ENCODE data around the gene SBF2.
"Not testable (repeated sequence)": the region's sequence is repeated elsewhere in the genome, so short reads cannot be mapped to it uniquely, and the experiment has no call there.

Gene SBF2

DNA sequence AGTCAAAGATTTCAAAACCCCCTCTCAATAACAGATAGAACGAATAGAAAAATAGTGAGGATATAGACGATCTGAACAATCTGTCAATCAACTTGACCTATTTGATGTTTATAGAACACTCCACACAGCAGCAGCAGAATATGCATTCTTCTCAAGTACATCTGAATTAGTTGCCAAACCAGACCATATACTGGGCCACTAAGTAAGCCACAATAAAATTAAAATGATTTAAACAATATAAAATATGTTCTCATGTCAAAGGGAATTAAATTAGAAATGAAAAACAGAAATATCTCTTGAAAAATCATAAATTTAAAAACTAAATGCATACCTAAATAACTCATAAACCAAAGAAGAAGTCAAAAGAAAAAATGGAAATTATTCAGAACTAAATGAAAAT is 229.2 kb downstream of the SBF2 start:
- DNase-seq (ENCODE audit: low spot score) = no peak

- no peak for DNase-seq (ENCODE audit: low spot score)
Measured at GRCh38 chr11:10058356-10058755, 235.7 kb downstream of the SBF2 start.

DNA sequence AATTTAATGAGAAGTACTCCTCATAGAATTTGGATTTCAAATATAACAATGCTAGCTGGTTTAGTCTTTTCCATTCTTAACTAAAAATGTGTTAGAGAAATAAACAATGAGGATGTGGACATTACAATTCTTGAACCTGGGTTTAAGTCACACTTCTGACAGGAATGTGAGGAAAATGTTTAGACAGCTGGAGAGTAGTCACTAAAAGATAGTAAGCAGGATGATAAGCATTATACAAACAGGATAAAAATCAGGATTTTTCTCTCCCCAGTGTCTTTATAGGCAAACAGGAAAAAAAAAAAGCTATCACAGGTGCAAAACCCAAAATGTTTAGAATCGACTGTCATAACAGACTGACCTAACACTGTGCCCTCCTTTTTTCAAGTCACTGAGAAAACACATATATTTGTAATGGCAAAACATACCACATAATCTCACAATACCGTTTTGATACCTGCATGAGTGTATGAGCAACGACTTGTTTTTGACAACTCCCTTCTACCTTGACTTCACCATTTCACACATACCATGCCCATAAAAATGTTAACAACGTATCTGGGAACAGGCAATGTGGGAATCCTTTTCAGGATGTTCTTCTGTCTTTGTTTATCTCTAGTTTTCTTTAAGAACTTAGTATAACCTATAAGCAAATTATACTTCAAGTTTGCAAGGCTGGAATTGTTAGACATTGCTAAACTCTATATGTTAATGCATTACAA is 242.0 kb downstream of the SBF2 start:
- no peak for DNase-seq (ENCODE audit: low spot score)

GRCh38 chr11:10050561-10050960 is 243.5 kb downstream of the SBF2 start:
- no peak for DNase-seq (ENCODE audit: low spot score)

DNA sequence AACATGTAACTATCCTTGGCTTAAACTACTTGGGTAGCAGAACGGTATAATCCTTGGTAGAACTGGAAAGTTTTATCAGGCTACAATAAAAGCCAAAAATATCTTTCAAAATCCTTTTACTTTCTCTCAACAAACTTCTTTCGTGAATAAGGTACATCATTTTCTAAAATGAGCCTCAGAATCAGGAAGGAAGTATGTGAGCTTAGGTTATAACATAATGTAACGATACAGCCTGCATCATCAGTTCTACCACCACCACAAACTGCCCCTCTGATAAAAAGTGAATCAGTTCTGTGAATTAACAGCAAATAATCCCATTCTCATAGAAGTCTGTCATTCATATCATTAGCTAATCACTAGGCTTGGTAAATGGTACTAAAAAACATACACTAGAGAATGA is 244.3 kb downstream of the SBF2 start:
- DNase-seq (ENCODE audit: low spot score) = no peak

DNA sequence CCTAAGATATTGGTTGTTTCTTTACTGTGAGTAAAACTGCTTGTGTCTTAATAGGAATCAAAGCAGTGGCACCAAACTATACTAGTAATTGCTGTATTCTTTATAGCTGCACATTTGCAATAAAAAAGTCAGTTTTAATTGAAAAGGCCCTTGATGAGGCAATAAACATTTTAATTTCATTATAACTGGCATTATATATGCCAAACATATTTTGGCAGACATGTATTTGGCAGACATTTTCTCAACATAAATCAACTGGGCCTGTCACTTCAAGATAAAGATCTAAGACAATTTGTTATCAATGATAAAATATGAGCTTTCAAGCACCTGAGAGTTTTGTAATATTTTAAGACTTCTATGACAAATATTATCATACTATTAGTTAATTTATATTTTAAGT is 245.7 kb downstream of the SBF2 start:
- no peak for DNase-seq (ENCODE audit: low spot score)

DNA sequence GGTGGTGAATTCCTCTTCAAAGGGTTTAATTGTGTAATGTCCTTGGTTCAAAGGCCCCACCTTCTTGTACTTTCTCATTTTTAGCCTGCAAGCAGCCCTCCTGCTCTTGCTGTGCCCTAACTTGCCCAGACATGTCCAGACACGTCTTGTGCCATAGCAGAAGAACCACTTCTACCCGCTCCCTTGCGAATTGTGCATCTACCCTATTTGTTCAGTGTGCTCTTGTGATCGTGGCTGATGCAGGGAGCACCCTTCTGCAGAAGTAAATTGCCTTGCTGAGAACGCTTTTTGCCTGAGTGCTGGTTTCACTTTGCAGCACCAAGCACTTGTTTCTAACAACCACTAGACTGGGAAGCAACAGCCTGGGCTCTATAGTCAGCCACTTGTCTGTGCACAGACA is 249.4 kb downstream of the SBF2 start:
- DNase-seq (ENCODE audit: low spot score) = no peak

- no peak for DNase-seq (ENCODE audit: low spot score)
Measured at GRCh38 chr11:10042699-10043098, 251.3 kb downstream of the SBF2 start.

DNA sequence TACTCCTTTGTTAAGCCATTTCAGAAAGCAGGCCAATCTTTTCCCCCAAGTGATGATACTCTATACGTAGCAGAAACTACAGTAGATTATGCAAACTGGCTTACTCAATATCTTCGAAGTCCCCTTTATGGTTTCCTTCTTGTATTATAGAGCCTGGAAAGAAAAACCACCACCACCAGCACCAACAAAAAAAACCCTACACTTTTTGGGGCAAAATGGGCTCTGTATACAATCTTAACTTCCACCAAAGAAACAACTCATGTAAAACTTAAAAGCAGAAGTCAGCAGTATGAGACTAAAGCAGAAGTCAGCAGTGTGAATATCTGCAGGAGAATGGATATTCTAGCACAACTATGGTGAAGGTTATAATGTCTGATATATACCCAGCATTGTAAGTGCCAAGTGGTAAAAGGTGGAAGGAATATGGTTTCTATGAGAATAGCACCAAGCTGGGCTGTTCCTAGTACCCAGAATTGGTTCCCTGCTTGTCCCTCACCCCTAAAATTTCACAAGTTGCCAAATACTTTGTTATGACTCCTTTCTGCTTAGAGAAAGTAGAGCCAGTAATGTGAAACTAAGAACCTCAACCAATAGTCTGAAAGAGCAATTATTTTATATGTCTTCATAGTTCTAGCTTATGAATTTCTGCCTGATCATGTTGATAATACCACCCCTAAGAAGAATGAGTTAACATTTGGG is 252.1 kb downstream of the SBF2 start:
- no peak for DNase-seq (ENCODE audit: low spot score)

DNA sequence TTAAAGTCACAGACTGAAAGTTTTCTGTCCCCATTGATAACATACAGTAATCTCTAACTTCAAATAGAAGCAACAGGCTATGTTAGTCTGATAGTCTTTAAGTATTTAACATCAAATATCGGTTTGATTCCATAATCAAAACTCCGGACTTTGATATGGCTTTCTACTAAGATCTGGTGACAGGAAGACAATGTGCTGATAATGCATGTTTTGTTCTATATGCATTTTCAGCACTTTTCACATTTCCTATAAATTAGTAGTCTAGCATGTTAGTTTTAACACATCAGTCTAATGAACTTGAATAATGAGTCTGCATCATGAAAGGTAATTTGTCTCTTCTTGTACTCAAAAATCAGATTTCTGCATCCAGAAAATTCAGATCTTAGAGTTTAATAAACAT is 252.7 kb downstream of the SBF2 start:
- no peak for DNase-seq (ENCODE audit: low spot score)

DNA sequence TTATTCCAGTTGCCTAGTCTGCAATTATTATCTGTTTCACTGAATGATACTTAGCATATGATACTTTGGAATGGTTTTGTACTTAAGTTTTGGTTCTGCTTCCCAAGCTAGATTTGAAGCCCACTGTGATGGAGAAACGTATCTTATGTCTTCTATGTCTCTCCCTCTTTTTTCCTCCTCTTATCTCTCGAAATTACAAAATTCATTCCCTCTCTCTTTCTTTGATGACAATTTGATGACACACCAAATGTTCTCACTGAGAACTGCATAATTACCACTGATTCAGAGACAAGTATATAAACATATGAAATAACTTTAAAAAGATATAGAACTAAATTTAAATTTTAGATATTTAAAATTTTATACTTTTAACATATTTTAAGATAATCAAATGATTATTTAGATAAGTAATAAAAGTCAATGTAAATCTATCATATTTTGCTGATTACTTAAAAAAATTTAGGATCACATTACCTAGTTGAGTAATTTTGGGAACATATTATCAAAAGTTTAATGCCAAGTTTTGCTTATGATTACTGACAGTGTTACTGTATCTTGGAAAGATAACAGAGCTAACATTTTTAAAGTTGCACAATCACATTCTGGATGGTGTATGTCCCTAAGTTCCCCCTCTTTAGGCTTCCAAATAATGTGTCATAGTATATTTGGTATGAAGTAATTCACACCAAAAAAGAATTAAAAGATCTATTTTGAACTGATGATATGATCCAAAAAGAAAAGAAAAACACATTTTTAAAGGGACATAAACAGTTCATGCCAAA is 255.3 kb downstream of the SBF2 start:
- no peak for DNase-seq (ENCODE audit: low spot score)

GRCh38 chr11:10035932-10036331 is 258.1 kb downstream of the SBF2 start:
- DNase-seq (ENCODE audit: low spot score) = not testable (repeated sequence)

DNA sequence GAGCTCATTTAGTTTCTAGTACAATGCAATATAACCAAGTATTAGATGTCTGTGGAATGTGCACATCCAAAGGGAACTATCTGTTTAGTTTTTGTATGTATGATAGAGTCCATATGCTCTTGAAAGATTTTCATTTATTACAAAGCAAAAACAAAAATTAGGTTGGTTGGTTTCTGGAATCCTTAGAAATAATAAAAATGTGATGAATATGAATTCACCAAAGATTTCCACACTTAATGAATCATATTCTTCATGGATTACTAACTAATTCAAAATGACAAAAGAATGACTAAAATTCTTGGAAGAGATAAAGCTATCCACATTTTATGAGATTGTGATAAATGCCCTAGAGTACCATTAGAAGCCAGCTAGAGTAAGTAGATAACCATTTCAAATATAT is 261.1 kb downstream of the SBF2 start:
- DNase-seq (ENCODE audit: low spot score) = no peak

DNA sequence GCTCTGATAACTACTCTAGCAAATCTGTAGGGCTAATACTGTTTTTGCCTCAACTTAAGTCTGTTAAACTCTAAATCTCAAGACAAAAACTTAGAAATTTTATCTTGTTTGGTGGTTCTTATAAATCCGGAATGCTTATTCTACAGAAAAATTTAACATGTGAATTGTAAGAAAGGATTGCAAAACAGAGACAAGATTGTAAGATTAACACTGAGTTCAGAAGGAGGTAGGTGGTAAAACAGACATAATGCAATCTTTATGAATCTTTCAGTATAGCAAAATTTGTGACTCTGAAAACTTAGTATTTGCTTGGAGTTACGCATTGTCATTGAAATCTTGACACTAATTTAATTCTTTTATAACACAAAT is 263.9 kb downstream of the SBF2 start:
- DNase-seq (ENCODE audit: low spot score) = no peak

DNA sequence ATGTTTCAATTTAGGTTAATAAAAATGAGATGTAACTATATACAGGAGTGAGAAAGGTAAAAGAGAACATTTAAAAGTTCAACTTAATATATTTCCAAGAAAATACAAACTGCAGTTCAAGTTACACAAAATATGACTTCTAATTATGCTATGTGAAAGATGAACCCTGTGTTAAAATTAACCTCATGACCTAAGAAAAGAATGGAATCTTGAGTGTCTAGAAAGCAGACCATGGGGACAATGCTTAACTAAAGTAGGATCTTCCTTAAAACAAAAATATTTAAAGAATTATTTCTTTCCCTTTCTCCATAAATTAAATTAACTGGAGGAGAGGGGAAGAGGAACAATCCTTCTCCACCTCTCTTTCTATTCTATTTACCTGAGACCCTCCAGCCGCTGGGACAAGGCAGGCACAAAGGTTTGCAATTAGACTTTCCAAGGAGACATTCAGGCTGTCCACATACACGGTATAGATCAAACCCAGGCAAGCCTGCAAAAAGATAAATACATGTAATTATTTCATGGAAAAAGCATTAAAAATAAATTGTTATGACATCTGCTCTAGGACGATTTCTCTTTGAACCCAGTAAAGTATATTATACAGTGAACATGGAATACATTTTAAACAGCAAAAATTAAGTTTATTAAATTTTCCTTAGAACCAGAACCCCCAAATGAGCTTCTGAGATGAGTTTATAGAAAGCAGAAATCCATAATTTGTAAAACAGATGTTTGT is 264.5 kb downstream of the SBF2 start:
- DNase-seq (ENCODE audit: low spot score) = no peak

DNA sequence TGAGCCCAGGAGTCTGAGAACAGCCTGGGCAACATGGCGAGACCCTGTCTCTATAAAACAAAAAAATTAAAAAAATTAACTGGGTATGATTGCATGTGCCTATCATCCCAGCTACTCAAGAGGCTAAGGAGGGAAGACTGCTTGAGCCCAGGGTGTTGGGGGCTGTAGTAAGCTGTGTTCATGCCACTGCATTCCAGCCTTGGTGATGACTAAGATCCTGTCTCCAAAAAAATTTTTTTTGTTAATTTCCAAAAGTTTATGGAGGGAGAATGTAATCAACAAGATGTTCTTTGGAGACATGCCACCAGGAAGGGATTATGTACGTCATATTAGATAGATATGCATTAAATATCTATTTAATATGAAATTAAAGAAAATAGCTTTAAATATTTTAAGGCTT is 267.5 kb downstream of the SBF2 start:
- no peak for DNase-seq (ENCODE audit: low spot score)

DNA sequence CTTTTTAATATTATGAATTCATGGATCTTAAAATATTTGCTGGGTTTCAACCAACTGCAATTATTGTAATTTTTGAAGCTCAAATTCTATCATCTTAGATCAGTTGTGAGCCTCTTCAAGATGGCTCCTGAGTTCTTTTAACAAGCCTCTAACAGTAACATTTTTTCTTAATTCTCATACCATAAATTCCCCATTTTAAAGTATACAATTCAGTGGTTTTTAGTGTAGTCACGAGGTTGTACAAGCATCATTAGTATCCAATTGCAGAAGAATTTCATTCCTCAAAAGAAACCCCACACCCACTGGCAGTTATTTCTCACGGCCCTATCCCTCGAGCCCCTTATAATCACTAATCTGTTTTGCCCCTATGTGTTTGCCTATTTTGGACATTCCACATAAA is 270.8 kb downstream of the SBF2 start:
- DNase-seq (ENCODE audit: low spot score) = no peak

DNA sequence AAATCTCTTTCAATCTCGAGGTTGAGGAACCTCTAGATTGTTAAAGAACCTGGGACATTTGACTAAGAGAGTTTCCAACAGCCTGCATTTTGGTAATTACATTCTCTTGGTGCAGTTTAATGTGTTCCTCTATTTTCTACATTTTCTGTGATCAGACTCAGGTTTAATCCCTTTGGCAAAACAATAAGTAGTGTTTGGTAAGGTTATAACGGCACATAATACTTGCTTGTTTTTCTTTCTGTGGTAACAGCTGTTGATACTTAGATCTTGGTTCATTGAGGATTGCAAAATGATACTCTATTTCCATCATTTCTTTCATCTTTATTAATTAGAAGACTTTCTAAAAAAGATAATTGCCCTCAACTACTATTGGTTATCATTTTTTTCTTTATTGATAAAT is 271.3 kb downstream of the SBF2 start:
- no peak for DNase-seq (ENCODE audit: low spot score)

DNA sequence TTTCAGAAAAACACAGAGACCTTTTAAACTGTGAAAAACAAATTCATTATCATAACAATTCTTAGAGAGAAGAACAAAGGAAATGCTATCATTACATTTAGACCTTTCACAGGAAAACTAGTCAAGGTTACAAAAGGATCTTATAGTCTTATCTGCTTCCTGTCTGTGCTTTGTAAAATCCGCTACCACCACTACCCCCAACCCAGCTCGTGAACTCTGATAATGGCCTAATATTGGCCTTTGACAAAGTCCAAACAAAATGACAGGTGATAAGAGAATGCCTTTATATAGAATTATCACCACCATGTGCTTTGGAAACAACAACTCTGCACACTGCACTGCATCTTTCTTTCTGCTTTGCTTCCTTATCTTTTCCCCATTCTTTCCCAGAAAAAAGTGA is 272.5 kb downstream of the SBF2 start:
- DNase-seq (ENCODE audit: low spot score) = no peak

DNA sequence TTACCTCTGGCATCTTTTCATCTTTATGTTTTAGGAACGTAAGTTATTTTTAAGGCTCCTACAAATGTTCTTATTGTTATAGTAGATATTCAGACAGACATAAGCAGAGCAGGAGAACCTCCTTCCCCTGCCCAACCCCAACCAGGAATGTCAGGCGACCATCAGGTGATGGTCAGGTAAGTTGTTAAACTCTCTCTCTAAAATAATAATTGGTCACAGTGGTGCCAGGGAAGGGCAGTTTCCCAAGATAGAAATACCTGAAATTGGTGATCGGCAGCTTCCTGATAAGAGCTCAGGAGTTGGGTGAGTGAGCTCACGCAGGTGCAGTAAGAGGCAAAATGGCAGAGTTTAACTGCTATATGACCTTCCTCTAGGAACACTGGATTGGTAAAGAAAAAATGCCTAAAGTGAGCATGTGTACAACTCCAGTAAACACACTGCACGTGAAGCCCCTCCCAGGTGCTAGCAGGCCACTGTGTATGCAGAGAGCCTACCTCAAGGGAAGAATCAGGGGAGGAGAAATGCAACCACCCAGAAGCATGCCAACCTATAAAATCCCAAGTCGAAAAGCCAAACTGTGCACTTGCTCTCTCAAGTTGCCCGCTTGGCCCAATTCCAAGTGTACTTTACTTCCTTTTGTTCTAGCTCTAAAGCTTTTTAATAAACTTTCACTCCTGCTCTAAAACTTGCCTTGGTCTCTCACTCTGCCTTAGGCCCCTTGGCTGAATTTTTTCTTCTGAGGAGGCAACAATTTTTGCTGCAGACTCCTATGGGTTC is 273.9 kb downstream of the SBF2 start:
- no peak for DNase-seq (ENCODE audit: low spot score)

DNA sequence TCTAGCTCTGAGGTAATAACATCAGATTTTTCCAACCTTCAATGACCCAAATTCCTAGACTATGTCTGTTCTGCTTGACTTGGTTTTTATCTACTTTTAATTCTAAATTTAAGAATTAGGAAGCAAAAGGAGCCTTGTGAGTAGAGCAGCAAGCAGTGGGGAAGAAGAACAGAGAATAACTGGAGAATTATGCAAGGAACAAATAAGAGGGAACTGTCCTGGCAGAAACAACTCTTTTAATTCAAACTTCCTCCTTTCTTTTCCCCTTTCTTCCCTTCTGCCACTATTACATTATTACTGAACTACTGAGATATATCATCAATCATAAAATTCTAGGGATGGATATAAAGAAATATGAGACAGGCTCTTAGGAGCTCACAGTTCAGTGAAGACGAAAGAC is 276.1 kb downstream of the SBF2 start:
- no peak for DNase-seq (ENCODE audit: low spot score)

GRCh38 chr11:10017050-10017449 is 277.0 kb downstream of the SBF2 start:
- no peak for DNase-seq (ENCODE audit: low spot score)

All from iPS-NIHi11 (cell line).